MCF 10A (cell line): ENCODE data around the gene POU2AF1. TPM values are rescaled to one million over a fixed set of nuclear protein-coding genes. Genes with fewer than 3 reads are reported as not detected.

ENCODE experiments used
- BruUV-seq: library from RNA; stranded (reverse); fragments of 400-500 nt; replicated peaks from 2 replicates; lab custom pipeline; 2021; lab: Mats Ljungman, UMichigan
- CTCF ChIA-PET: fragments of 300-600 bp; sonication (Branson Sonifier 250); formaldehyde crosslinking; extraction: SDS; loops from one replicate; lab custom pipeline; 2021; ENCODE audit warnings: antibody characterized with exemption, inconsistent platforms; lab: Yijun Ruan, JAX
- POLR2A ChIA-PET: fragments of 300-600, 350-650 bp; sonication (Branson Sonifier 250); formaldehyde crosslinking; extraction: SDS; loops from one replicate; lab custom pipeline; 2020; ENCODE audit warnings: antibody characterized with exemption, inconsistent platforms; lab: Yijun Ruan, JAX
- DNase-seq: peaks from one replicate; pipeline ENCODE4 v3.0.0-alpha.2; 2018; ENCODE audit not compliant: unreplicated experiment
- H3K27ac Mint-ChIP-seq: one replicate; pipeline ENCODE4 v1.8.0; 2022; ENCODE audit warnings: mild to moderate bottlenecking, low read depth, mixed read lengths; ENCODE audit not compliant: unreplicated experiment
- H3K27me3 Mint-ChIP-seq: one replicate; pipeline ENCODE4 v1.8.0; 2022; ENCODE audit warnings: mixed read lengths; ENCODE audit not compliant: insufficient read depth, unreplicated experiment
- H3K36me3 Mint-ChIP-seq: one replicate; pipeline ENCODE4 v1.8.0; 2022; ENCODE audit warnings: mild to moderate bottlenecking, moderate library complexity, mixed read lengths; ENCODE audit not compliant: insufficient read depth, unreplicated experiment
- H3K4me1 Mint-ChIP-seq: one replicate; pipeline ENCODE4 v1.8.0; 2022; ENCODE audit warnings: mixed read lengths; ENCODE audit not compliant: insufficient read depth, unreplicated experiment
- H3K4me3 Mint-ChIP-seq: one replicate; pipeline ENCODE4 v1.8.0; 2022; ENCODE audit warnings: mild to moderate bottlenecking, moderate library complexity, mixed read lengths; ENCODE audit not compliant: unreplicated experiment
- H3K9me3 Mint-ChIP-seq: one replicate; pipeline ENCODE4 v1.8.0; 2022; ENCODE audit warnings: mixed read lengths; ENCODE audit not compliant: unreplicated experiment
- CTCF ChIP-seq: fragments of 200-600 bp; IDR thresholded peaks from one replicate; pipeline ENCODE4 v1.8.0; 2022; ENCODE audit warnings: antibody characterized with exemption, mild to moderate bottlenecking; ENCODE audit not compliant: unreplicated experiment
- intact Hi-C: fragments of 100-400 bp; cut with micrococcal nuclease; formaldehyde crosslinking; loops from 2 replicates; pipeline ENCODE4 v1.14.1; 2022
- total RNA-seq: library from RNA; stranded (reverse); gene quantifications from 2 replicates; pipeline ENCODE4 v1.2.3, GENCODE V29; 2022

POU2AF1 gene
- total RNA-seq, 1 experiment from 2014 or later: not detected

- H3K4me3 Mint-ChIP-seq: no peak overlapping the region
- no peak for TF ChIP-seq CTCF
- H3K4me1 Mint-ChIP-seq: peaks cover 4% of the 10 kb centered on the region
- no peak for DNase-seq
- no peaks in the 10 kb centered on the region for H3K36me3 Mint-ChIP-seq
- H3K27me3 Mint-ChIP-seq: no peaks in the 10 kb centered on the region
- BruUV-seq: no TSS peak
- intact Hi-C loops: no loop called here
- H3K9me3 Mint-ChIP-seq: peaks cover 11% of the 10 kb centered on the region
- ChIA-PET POLR2A (interaction anchor here (0.6 to 2.0 kb wide), 5 partner anchors 8 to 1787 kb away, joined by 3 to 6 read pairs (median 3); no protein-coding TSS in a partner anchor), CTCF (interaction anchor here (0.6 kb wide), 1 partner anchor 628 kb away, joined by 3 read pairs; no protein-coding TSS in a partner anchor)
- H3K27ac Mint-ChIP-seq: no peak overlapping the region
Observed at GRCh38 chr11:111384494-111384893, 5.4 kb upstream of the POU2AF1 start.

- H3K4me1 Mint-ChIP-seq: no peaks in the 10 kb centered on the region
- intact Hi-C loops: no loop called here
- no peaks in the 10 kb centered on the region for H3K27me3 Mint-ChIP-seq
- no peak for TF ChIP-seq CTCF
- no peaks in the 10 kb centered on the region for H3K36me3 Mint-ChIP-seq
- no peak for DNase-seq
- no peaks in the 10 kb centered on the region for H3K9me3 Mint-ChIP-seq
- H3K27ac Mint-ChIP-seq: no peak overlapping the region
- ChIA-PET CTCF (interaction anchor here (1.1 kb wide), 1 partner anchor 64 kb away, joined by 3 read pairs; no protein-coding TSS in a partner anchor), POLR2A (interaction anchor here (0.6 kb wide), 1 partner anchor 36 kb away, joined by 3 read pairs; no protein-coding TSS in a partner anchor)
- BruUV-seq: no TSS peak
- no peak overlapping the region for H3K4me3 Mint-ChIP-seq
Observed at GRCh38 chr11:111382451-111382850, 3.4 kb upstream of the POU2AF1 start.

DNA sequence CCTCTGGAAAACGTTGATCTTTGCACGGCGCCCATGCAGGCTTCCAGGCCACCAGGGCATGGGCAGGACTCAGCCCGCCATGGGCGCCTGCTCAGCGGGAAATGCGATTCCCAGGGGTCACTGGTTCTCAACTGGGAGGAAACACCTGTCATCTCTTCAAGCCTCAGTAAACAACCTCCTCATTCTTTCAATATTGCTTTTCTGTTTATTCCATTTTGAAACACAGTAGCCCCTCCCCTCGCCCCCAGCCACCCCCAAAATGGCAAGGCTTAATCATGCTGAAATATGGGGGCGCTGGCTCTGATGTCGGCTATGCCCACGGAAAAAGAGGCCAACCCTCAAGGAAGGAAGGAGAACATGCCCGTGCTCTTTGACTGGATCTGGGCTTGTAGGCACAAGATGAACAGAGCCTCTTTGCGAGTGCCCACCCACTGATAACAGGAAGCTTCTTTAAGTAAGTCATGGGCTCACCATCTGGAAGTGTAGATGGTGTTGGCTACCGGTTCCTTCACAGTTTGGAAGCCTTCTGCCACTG lies 594 bp upstream of the POU2AF1 start:
- Mint-ChIP-seq H3K27me3 (no peaks in the 10 kb centered on the region), H3K27ac (no peak overlapping the region), H3K36me3 (no peaks in the 10 kb centered on the region), H3K9me3 (no peaks in the 10 kb centered on the region), H3K4me1 (no peaks in the 10 kb centered on the region), H3K4me3 (no peak overlapping the region)
- intact Hi-C loops: no loop called here
- DNase-seq: no peak
- BruUV-seq: no TSS peak
- ChIA-PET CTCF (interaction anchor here (0.6 kb wide), 1 partner anchor 57 kb away, joined by 3 read pairs; no protein-coding TSS in a partner anchor), POLR2A (no interaction called here)
- TF ChIP-seq CTCF: no peak

- no peak for DNase-seq
- Mint-ChIP-seq H3K4me1 (no peaks in the 10 kb centered on the region), H3K27ac (no peak overlapping the region), H3K36me3 (no peaks in the 10 kb centered on the region), H3K27me3 (no peaks in the 10 kb centered on the region), H3K9me3 (no peaks in the 10 kb centered on the region), H3K4me3 (no peak overlapping the region)
- BruUV-seq: no TSS peak
- intact Hi-C loops: no loop called here
- ChIA-PET CTCF (interaction anchor here (0.6 to 1.3 kb wide), 5 partner anchors 15 to 1304 kb away, joined by 3 to 5 read pairs (median 3); no protein-coding TSS in a partner anchor), POLR2A (interaction anchor here (0.8 to 1.7 kb wide), 4 partner anchors 13 to 54 kb away, joined by 3 to 5 read pairs (median 4); no protein-coding TSS in a partner anchor)
- TF ChIP-seq CTCF: no peak
Observed at GRCh38 chr11:111378185-111378860, 752 bp downstream of the POU2AF1 start.
